ENCODE results near the gene MPPED2.

Gene MPPED2

GRCh38 chr11:30452114-30452513 is 134.0 kb downstream of the MPPED2 start:
- no peak for DNase-seq (ENCODE audit: low read depth)

- no peak for DNase-seq (ENCODE audit: low read depth)
Observed at GRCh38 chr11:30451626-30452025, 134.5 kb downstream of the MPPED2 start.

- no peak for DNase-seq (ENCODE audit: low read depth)
Observed at GRCh38 chr11:30451167-30451566, 135.0 kb downstream of the MPPED2 start.

GRCh38 chr11:30447058-30447640 is 139.0 kb downstream of the MPPED2 start:
- no peak for DNase-seq (ENCODE audit: low read depth)

- no peak for DNase-seq (ENCODE audit: low read depth)
Observed at GRCh38 chr11:30446520-30446919, 139.6 kb downstream of the MPPED2 start.

- no peak for DNase-seq (ENCODE audit: low read depth)
Observed at GRCh38 chr11:30445056-30445455, 141.1 kb downstream of the MPPED2 start.

- DNase-seq (ENCODE audit: low read depth), result no peak
Observed at GRCh38 chr11:30440510-30440909, 145.6 kb downstream of the MPPED2 start.

GRCh38 chr11:30436801-30437200 is 149.4 kb downstream of the MPPED2 start:
- no peak for DNase-seq (ENCODE audit: low read depth)

GRCh38 chr11:30435488-30435887 is 150.7 kb downstream of the MPPED2 start:
- DNase-seq (ENCODE audit: low read depth), result no peak

GRCh38 chr11:30434901-30435300 is 151.3 kb downstream of the MPPED2 start:
- no peak for DNase-seq (ENCODE audit: low read depth)

GRCh38 chr11:30433831-30434230 is 152.3 kb downstream of the MPPED2 start:
- DNase-seq (ENCODE audit: low read depth), result no peak

- DNase-seq (ENCODE audit: low read depth), result no peak
Observed at GRCh38 chr11:30432716-30433115, 153.4 kb downstream of the MPPED2 start.

GRCh38 chr11:30432178-30432577 is 154.0 kb downstream of the MPPED2 start:
- no peak for DNase-seq (ENCODE audit: low read depth)

GRCh38 chr11:30431127-30431814 is 154.9 kb downstream of the MPPED2 start:
- DNase-seq (ENCODE audit: low read depth), result no peak

- no peak for DNase-seq (ENCODE audit: low read depth)
Observed at GRCh38 chr11:30429550-30429949, 156.6 kb downstream of the MPPED2 start.

- DNase-seq (ENCODE audit: low read depth), result no peak
Observed at GRCh38 chr11:30426781-30427180, 159.4 kb downstream of the MPPED2 start.

- no peak for DNase-seq (ENCODE audit: low read depth)
Observed at GRCh38 chr11:30424844-30425243, 161.3 kb downstream of the MPPED2 start.

GRCh38 chr11:30424321-30424720 is 161.8 kb downstream of the MPPED2 start:
- no peak for DNase-seq (ENCODE audit: low read depth)

GRCh38 chr11:30423886-30424285 is 162.3 kb downstream of the MPPED2 start:
- no peak for DNase-seq (ENCODE audit: low read depth)

GRCh38 chr11:30423279-30423648 is 162.9 kb downstream of the MPPED2 start:
- DNase-seq (ENCODE audit: low read depth), result no peak

GRCh38 chr11:30422447-30423278 is 163.5 kb downstream of the MPPED2 start:
- no peak for DNase-seq (ENCODE audit: low read depth)

GRCh38 chr11:30420233-30420787 is 165.8 kb downstream of the MPPED2 start:
- no peak for DNase-seq (ENCODE audit: low read depth)

GRCh38 chr11:30414806-30415205 is 171.3 kb downstream of the MPPED2 start:
- no peak for DNase-seq (ENCODE audit: low read depth)
